Measurements from ENCODE around the gene PDE9A. TPM values are rescaled to one million over a fixed set of nuclear protein-coding genes. Genes with fewer than 3 reads are reported as not detected.

The PDE9A gene
- polyA plus RNA-seq, 2 of the 4 experiments (the other 2 are of a cell fraction): 1.3 to 3.1 TPM

- Histone ChIP-seq H3K4me3 (no peak overlapping the region), H3K9me3 (no peaks in the 10 kb centered on the region), H3K4me1 (no peaks in the 10 kb centered on the region), H3K27ac (no peak overlapping the region), H3K4me2 (no peak overlapping the region)
- ChIA-PET POLR2A (no interaction called here), CTCF (interaction anchor here (1.3 kb wide), 1 partner anchor 19 kb away, joined by 3 read pairs; no protein-coding TSS in a partner anchor)
- FAIRE-seq (no peak), ATAC-seq (no peak), DNase-seq (ENCODE audit: low read depth in 1 of 2, low spot score in 1 of 2) (no peak)
- TF ChIP-seq REST (IDR thresholded peaks at IDR 0.05) (no peak), TP53 (CRISPR knock-in tag; IDR thresholded peaks at IDR 0.05) (no peak), CHD2 (IDR thresholded peaks at IDR 0.05; ENCODE audit: low read length, partially characterized antibody) (no peak), EHF (CRISPR knock-in tag; IDR thresholded peaks at IDR 0.05) (no peak), RAD21 (conservative IDR thresholded peaks at IDR 0.05 in 1 of 2, IDR thresholded peaks at IDR 0.05 in 1 of 2) (no peak), PBX3 (IDR thresholded peaks at IDR 0.05) (no peak), JUNB (IDR thresholded peaks at IDR 0.05) (no peak), NFE2L2 (conservative IDR thresholded peaks at IDR 0.05; ENCODE audit: low read length) (no peak), POLR2A (IDR thresholded peaks at IDR 0.05; ENCODE audit: low read length) (no peak), MYC (IDR thresholded peaks at IDR 0.05; ENCODE audit: borderline replicate concordance, low read length) (no peak), HOXB13 (CRISPR knock-in tag; IDR thresholded peaks at IDR 0.05; ENCODE audit: low read depth) (no peak), ELK1 (IDR thresholded peaks at IDR 0.05; ENCODE audit: low read depth, low read length) (no peak), PHF8 (IDR thresholded peaks at IDR 0.05; ENCODE audit: borderline replicate concordance, low read depth) (no peak), FOSB (CRISPR knock-in tag; IDR thresholded peaks at IDR 0.05) (no peak)
- WGBS (ENCODE audit: missing lambda C conversion rate): 85% methylated on average over 15 of the region's 15 CpGs
Observed at GRCh38 chr21:42747746-42748351, 94.4 kb downstream of the PDE9A start.

- CTCF ChIA-PET: no interaction called here
- Histone ChIP-seq H3K9me3 (no peaks in the 10 kb centered on the region), H3K4me2 (no peak overlapping the region), H3K4me1 (no peaks in the 10 kb centered on the region), H3K4me3 (no peak overlapping the region), H3K27ac (no peak overlapping the region)
- TF ChIP-seq JUNB (IDR thresholded peaks at IDR 0.05) (no peak), HMGXB4 (CRISPR knock-in tag; IDR thresholded peaks at IDR 0.05; ENCODE audit: borderline replicate concordance) (no peak), TP53 (CRISPR knock-in tag; IDR thresholded peaks at IDR 0.05) (no peak), PBX3 (IDR thresholded peaks at IDR 0.05) (no peak), RAD21 (conservative IDR thresholded peaks at IDR 0.05 in 1 of 2, IDR thresholded peaks at IDR 0.05 in 1 of 2) (no peak), KDM5A (IDR thresholded peaks at IDR 0.05) (no peak), NFE2L2 (conservative IDR thresholded peaks at IDR 0.05; ENCODE audit: low read length) (no peak), RARB (CRISPR knock-in tag; IDR thresholded peaks at IDR 0.05) (no peak)
- DNase-seq (ENCODE audit: low read depth in 1 of 2, low spot score in 1 of 2) (no peak), ATAC-seq (no peak), FAIRE-seq (no peak)
- 76% methylated on average over 13 of the region's 13 CpGs for WGBS (ENCODE audit: missing lambda C conversion rate)
- POLR2A ChIA-PET: no interaction called here
Observed at GRCh38 chr21:42748620-42749176, 95.3 kb downstream of the PDE9A start.

Measured in A549 (cell line).